ENCODE data around the gene SERGEF. TPM values are rescaled to one million over a fixed set of nuclear protein-coding genes. Genes with fewer than 3 reads are reported as not detected.

The SERGEF gene
- total RNA-seq, 2 donors from 2014 or later = 23.2 to 36.2 TPM

DNA sequence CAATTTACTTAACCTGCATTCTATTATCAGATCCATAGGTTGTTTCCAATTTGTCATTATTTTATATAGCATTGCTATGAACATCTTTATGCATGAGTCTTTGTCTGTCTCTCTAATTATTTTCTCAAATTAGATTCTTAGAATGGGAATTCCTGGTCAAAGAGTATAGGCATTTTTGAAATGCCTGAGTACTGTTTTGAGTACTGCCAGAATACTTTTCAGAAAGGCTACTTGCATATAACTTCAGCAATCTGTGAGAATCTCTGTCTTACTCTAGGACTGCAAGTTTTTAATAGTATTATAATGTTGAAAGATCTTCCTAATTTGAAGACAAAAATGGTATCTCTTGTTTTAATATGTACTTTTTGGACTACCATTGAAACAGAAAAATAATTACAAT, 221.7 kb downstream of the SERGEF start:
- TF ChIP-seq, protein P1, sequence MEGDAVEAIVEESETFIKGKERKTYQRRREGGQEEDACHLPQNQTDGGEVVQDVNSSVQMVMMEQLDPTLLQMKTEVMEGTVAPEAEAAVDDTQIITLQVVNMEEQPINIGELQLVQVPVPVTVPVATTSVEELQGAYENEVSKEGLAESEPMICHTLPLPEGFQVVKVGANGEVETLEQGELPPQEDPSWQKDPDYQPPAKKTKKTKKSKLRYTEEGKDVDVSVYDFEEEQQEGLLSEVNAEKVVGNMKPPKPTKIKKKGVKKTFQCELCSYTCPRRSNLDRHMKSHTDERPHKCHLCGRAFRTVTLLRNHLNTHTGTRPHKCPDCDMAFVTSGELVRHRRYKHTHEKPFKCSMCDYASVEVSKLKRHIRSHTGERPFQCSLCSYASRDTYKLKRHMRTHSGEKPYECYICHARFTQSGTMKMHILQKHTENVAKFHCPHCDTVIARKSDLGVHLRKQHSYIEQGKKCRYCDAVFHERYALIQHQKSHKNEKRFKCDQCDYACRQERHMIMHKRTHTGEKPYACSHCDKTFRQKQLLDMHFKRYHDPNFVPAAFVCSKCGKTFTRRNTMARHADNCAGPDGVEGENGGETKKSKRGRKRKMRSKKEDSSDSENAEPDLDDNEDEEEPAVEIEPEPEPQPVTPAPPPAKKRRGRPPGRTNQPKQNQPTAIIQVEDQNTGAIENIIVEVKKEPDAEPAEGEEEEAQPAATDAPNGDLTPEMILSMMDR (IDR thresholded peaks at IDR 0.05) = no peak
- no peaks in the 10 kb centered on the region for H3K4me1 ChIP-seq

GRCh38 chr11:17790453-17790852, 222.4 kb downstream of the SERGEF start:
- Histone ChIP-seq H3K9ac (ENCODE audit: low read depth in 2 of 2, low read length in 2 of 2) (no peak overlapping the region), H3K4me3 (no peak overlapping the region), H3K9me3 (no peaks in the 10 kb centered on the region), H3K27ac (no peak overlapping the region), H3K36me3 (no peaks in the 10 kb centered on the region), H3K4me1 (no peaks in the 10 kb centered on the region), H3K27me3 (no peaks in the 10 kb centered on the region)
- DNase-seq = no peak
- intact Hi-C loops (cut with DNase I) = no loop called here
- TF ChIP-seq, protein P1 (IDR thresholded peaks at IDR 0.05) = no peak

More for the DNA sequence above, 221.7 kb downstream of the SERGEF start:
- H3K4me3 ChIP-seq = no peak overlapping the region
- H3K27ac ChIP-seq = no peak overlapping the region
- no peak for DNase-seq
- H3K9ac ChIP-seq (ENCODE audit: low read depth in 2 of 2, low read length in 2 of 2) = no peak overlapping the region
- intact Hi-C loops (cut with DNase I) = no loop called here
- H3K9me3 ChIP-seq = no peaks in the 10 kb centered on the region
- no peaks in the 10 kb centered on the region for H3K27me3 ChIP-seq
- no peaks in the 10 kb centered on the region for H3K36me3 ChIP-seq

DNA sequence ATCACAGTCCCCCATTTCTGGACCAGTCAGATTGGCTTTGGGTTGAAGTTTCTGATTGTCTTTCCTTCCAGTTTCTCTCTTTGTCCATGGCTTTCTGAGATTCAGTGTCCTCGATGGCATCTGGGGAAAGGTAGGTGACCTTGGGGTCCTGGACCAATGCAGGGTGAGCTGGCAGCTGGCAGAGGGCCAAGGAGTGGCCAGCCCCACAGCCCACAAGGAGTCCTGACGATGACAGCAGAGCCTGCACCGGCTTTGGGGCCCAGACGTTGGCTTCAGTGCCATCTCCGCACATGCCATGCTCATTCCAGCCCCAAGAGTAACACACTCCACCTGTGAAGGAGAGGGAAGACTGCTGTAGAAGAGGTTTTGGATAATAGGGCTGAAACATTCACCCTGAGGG, 224.8 kb downstream of the SERGEF start:
- Histone ChIP-seq H3K4me1 (no peaks in the 10 kb centered on the region), H3K36me3 (no peaks in the 10 kb centered on the region), H3K4me3 (no peak overlapping the region), H3K9me3 (no peaks in the 10 kb centered on the region), H3K27me3 (no peaks in the 10 kb centered on the region), H3K9ac (ENCODE audit: low read depth in 2 of 2, low read length in 2 of 2) (no peak overlapping the region), H3K27ac (no peak overlapping the region)
- no peak for DNase-seq
- TF ChIP-seq, protein P1 (IDR thresholded peaks at IDR 0.05) = no peak
- intact Hi-C loops (cut with DNase I) = no loop called here

DNA sequence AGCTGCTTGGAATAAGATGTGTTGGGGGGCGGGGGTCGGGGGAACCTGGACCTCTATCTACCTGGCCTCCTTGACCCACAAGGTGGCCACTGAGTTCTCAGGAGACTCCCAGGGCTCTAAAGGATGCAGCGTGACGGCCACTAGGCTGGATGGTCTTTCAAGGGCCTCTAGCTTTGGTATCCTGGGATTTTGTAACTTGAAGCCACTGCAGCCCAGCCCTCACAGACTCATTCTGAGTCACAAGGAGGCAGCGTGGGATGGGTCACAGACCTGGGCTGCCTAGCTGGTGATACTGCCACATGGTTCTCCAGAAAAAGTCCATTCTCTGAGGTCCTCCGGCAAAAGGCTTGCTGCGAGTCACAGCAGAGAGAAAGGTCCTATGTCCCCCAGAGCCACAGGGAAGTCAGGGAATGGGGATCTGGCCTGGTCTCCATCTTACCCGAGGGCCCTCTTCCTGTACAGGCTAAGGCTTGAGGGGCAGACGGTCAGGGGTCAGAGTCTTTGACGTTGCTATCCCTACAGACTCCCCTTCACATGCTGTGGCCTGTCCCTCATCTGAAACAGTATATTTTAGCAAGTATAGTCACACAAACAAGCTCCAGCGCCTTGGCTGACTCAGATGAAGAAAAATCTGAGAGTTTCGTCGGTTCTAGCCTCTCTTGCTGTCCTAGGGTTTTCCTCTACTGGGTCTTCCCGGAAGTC, 225.9 kb downstream of the SERGEF start:
- DNase-seq = no peak
- TF ChIP-seq, protein P1 (IDR thresholded peaks at IDR 0.05) = no peak
- Histone ChIP-seq H3K27ac (no peak overlapping the region), H3K27me3 (no peaks in the 10 kb centered on the region), H3K36me3 (no peaks in the 10 kb centered on the region), H3K4me3 (no peak overlapping the region), H3K9me3 (no peaks in the 10 kb centered on the region), H3K4me1 (no peaks in the 10 kb centered on the region), H3K9ac (ENCODE audit: low read depth in 2 of 2, low read length in 2 of 2) (no peak overlapping the region)
- intact Hi-C loops (cut with DNase I) = no loop called here

DNA sequence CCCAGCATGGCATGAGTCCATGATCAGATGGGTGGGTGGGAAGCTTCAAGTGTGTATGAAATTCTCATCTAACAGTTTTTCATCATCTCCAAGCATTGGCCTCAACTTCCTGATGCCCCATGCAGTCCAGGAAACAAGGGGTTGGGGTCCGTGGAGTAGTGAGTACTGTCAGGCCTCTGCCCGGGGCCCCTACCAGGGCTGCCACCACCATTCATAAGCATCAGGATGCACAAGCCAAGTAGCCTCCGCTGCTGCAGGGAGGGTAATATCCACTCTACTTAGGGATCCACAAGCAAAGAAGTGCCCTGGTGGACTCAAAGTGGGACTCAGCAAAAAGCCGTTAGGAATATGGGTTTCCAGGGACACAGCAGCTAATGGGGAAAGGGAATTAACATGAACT, 229.0 kb downstream of the SERGEF start:
- TF ChIP-seq, protein P1 (IDR thresholded peaks at IDR 0.05) = no peak
- Histone ChIP-seq H3K27ac (no peak overlapping the region), H3K27me3 (no peaks in the 10 kb centered on the region), H3K9me3 (no peaks in the 10 kb centered on the region), H3K9ac (ENCODE audit: low read depth in 2 of 2, low read length in 2 of 2) (no peak overlapping the region), H3K36me3 (no peaks in the 10 kb centered on the region), H3K4me1 (no peaks in the 10 kb centered on the region), H3K4me3 (no peak overlapping the region)
- intact Hi-C loops (cut with DNase I) = no loop called here
- no peak for DNase-seq
